NCI-H748 (cell line): ENCODE results near the gene PRG3.
"Not testable (repeated sequence)": the region's sequence is repeated elsewhere in the genome, so short reads cannot be mapped to it uniquely, and the experiment has no call there.

Source experiments
- DNase-seq: peaks from one replicate; lab custom pipeline; 2025; ENCODE audit not compliant: unreplicated experiment; lab: John Stamatoyannopoulos, UW

PRG3 gene

DNA sequence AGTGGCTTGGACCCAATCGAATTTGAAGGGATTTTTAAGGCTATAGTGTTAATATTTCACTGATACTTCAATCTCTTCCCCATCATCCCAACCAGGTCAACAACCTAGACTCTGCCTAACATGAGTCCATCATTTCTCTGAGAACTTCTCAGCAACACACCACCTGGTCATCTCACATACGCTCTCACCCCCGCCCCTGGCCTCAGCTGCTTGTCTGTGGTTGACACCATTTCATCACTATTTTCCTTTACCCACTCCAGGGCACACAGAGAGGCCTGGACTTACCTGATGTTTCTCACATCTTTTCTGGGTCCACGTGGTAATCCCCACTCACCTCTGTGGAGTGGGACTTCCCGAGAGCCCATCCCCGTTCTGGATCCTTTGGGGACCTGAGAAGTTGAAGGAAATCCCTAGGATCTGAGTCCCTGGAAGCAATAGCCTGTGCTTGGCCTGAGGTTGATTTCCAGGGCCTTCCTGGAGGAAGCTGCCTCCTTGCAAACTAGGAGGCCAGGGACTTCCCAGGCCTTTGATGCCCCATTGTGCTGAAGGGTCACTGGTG is 39.6 kb downstream of the PRG3 start:
- no peak for DNase-seq

DNA sequence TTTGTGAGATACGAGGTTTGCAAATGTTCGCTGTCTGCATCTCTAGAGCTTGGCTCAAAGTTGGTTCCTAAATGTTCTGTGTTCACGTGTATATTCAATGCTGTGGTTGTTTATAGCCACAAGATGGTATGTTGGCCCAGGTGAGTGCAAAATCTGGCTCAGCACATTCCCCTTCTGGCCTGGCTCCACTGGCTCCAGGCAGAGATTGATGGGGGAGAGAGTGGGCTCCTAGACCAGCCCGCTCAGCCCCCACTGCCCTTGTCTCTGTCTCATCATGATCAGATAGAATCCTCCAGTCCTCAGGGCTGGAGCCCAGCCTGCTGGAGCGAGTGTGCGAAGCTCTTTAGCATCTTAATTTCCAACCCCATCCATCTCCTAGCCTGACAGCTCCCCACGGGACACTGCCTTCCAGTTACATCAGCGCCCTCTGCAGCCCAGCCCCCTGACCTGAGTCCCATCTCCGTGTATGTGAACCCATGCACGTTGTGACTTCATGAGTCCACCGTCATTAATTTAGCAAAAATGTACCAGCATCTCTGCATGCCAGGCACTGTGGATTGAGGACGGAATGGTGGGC is 40.8 kb downstream of the PRG3 start:
- peak; percentile 31 for DNase-seq

DNA sequence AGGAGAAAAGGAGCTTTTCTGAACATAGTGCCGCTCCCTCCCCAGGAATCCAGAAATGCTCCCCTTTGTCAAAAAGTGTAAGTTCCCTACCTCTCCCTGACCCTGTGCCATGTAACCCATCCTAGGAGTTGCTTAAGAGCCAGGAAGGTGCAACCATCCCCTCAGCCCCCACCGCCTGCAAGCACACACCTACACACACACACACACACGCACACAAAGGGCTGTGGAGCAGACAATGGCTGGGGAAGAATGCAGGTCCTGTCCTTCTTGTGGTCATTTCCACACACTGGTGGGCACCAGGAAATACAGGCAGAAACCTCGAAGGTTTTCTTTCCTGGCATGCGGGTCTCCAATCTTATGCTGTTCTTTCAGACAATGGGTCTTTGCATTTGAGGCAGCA is 41.6 kb downstream of the PRG3 start:
- DNase-seq, result no peak

DNA sequence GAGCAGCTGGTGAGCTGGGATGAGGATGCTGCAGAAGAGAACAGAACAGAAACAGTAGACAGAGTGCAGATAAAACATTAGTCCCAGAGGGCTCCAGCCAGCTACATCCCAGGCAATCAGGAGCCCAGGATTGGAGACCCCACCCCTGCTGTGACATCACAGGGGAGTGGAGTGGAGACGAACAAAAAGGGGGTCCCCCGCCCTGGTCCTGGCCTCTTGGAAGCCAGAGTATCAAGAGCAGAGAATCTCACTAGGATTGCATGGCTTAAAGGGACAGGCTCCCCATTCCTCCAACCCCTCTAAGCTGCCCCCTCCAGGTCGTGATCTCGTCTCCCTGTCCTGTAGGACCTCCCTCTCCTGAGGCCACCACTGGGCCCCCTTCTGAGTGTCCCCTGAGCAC is 42.8 kb downstream of the PRG3 start, which contains the start of gene P2RX3:
Gene P2RX3, plus strand, starts transcription at position 211 of the 400 bp plus-strand sequence. CDS start 199 bp downstream, outside the sequence.
- DNase-seq, result no peak

DNA sequence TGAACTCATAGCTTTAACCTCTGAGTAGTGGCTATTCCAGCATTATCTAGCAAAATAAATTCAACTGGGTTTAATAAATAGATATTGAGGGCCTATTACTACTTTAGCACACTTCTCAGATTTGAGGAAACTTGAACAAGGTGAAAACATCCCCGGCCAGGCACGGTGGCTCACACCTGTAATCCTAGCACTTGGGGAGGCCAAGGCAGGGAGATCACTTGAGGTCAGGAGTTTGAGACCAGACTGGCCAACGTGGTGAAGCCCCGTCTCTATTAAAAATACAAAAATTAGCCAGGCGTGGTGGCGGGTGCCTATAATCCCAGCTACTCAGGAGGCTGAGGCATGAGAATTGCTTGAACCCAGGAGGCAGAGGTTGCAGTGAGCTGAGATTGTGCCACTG is 44.1 kb downstream of the PRG3 start:
- DNase-seq, result not testable (repeated sequence)

DNA sequence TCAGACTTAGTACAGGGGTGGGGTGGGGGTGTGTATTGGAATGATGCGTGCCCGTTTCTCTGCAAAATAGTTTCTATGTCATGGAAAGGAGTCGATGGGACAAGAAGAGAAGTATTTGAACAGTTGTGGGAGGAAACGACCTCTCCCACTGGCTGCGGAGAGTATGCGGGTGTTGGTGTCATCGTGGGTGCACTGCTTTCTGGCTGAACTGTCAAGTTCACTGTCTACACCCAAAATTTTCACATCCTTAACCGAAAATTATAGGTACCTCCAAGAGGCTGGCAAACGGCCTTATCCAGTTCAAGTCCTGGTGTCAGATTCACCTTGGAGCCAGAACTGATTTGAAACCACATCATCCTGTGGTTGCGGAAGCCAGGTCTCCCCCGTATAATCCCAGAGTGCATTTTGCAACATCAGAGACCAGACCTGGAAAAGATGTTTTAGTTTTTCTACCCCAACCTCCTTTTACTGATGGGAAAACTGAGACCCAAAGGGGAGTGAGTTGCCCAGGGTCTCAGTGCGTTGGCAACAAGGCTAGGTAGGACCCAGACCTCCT is 44.8 kb downstream of the PRG3 start:
- DNase-seq, result peak; percentile 27

DNA sequence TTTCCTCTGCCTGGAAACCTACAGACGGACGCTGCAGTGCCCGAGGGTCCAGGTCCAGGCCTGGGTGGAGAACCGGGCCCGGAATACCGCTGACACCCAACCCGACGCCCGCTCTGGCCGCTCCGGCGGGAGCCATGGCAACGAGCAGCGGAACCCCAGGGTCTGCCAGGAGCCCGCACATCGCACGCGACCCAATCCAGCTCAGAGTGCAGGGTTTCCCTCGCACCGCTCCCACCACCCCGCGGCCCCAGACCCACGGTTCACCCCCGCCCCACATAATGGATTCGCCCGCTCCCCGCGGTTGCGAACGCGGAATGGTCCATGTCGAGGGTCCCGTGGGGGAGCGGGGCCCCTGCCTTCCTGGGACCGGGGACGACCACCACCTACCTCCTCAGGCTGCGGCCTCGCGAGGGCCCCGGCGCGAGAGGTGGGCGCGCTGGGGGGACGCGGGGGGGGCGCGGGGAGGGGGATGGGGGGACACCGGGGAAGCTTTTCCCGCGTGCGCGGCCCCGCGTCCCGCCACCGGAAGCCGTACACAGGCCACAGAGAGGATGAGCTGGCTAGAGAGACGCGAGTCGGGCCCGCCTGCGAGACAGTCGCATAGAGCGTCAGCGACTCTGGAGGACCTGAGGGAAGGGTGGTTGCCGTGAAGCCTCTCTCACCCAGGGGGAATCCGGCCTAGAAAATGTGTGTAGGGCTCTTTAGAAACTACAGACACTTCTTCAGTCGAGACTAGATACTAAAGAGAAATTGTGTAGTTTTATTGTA is 45.4 kb downstream of the PRG3 start, which contains the start of gene SSRP1:
Gene SSRP1, minus strand, starts transcription at position 550 of the 768 bp plus-strand sequence. CDS start 771 bp downstream, outside the sequence.
- DNase-seq, result peak; percentile 94

DNA sequence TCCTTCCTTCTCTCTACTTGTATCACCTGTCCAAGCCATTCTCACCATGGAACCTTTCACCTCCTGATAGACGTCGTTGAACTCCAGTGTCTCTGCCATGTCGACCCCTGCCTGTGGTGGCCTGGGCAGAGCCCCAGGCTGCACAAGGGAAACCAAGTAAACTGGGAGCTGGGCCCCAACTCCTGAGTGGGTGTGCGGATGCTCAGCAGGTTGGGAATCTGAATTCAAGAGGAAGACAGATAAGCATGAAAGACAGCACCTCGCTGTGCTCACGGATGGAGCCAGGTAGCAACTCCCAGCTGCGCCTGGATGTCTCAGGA is 46.0 kb downstream of the PRG3 start:
- no peak for DNase-seq

DNA sequence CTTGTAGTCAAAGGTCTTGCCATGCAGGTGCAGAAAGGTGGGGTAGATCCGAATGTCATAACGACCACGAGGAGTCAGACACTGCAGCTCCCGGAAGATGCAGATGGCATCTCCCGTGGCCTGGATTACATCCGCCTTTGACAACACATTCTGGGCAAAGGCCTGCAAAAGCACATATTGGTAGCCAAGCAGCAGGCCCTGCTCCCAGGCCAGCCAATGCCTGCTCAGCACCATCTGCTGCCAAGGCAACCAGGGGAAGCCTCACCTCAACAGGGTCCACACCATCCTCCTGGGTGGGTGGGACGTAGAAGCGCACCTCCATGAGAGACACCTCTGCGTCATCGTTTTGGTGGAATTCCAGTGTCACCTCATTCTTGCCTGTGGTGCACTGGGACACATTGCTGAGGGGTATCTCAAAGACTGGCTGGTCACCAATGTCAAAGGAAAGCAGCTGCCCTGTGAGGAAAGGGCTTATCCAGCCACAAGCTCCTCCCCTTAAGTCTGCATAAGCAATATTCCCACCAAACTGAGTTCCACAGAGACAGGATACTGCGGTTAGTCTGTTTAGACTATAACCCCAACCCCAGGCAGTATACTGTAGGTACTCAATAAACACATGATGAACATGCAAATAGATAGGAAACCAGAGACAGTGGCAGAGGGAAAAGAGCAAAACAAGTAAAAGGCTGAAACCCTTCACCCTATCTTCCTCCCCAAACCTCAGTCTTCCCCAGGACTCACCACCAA is 48.1 kb downstream of the PRG3 start:
- no peak for DNase-seq

DNA sequence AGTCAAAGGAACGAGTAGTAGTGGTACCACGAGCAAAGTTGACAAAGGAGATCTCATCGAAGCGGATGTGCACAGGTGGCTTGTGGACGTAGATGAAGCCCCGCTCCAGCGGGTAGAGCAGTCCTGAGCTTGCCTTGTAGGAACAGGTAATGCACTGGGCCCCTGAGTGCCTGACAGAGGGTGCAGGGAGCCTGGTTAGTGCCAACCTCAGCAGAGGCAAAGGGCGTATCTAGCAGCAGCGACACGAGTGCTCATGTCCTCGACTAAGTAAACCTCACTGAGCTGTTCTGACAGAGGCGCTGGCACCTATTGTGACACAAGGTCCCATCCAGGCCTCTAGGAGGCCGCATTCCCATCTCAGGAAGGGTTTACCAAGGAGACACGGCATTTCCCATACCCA is 49.2 kb downstream of the PRG3 start:
- no peak for DNase-seq

DNA sequence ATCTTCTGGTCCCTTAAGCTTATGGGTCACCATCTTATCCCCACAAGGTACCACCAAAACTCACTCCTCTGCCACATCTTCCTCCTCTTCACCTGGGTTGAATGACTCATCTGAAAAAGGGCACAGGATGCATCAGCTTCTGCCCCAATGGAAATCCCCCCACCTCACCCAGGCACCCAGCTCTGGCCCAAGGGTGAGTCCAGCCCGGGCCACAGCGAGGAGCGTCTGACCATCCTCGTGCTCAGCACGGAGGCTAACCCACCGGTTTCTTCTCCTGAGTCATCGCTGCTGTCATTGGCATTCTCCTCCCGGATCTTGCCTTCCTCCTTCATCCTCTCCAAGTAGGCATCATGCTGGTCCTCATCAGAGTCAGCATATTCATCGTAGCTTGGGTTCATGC is 50.9 kb downstream of the PRG3 start:
- DNase-seq, result no peak

DNA sequence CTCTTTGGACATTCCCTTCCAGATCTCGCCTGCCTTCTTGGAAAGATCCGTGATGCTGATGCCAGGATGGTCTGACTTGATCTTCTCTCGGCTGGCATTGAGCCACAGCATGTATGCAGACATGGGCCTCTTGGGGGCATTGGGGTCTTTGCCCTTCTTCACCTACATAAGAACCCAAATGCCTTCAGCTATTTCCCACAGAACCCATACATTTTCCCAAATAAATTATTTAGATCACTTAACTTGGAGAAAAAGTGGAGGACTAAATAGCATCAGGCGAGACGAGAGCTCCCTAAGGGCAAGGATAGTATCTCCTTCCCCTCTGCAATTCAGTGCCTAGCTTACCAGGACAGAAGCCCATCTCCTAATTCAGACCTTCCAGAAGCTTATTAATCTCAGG is 53.2 kb downstream of the PRG3 start:
- no peak for DNase-seq
